ENCODE measurements around the gene ST3GAL4. TPM values are rescaled to one million over a fixed set of nuclear protein-coding genes. Genes with fewer than 3 reads are reported as not detected.

The ST3GAL4 gene
- total and polyA plus RNA-seq, 9 donors, result 25.2 to 34.4 (median 28.8) TPM

DNA sequence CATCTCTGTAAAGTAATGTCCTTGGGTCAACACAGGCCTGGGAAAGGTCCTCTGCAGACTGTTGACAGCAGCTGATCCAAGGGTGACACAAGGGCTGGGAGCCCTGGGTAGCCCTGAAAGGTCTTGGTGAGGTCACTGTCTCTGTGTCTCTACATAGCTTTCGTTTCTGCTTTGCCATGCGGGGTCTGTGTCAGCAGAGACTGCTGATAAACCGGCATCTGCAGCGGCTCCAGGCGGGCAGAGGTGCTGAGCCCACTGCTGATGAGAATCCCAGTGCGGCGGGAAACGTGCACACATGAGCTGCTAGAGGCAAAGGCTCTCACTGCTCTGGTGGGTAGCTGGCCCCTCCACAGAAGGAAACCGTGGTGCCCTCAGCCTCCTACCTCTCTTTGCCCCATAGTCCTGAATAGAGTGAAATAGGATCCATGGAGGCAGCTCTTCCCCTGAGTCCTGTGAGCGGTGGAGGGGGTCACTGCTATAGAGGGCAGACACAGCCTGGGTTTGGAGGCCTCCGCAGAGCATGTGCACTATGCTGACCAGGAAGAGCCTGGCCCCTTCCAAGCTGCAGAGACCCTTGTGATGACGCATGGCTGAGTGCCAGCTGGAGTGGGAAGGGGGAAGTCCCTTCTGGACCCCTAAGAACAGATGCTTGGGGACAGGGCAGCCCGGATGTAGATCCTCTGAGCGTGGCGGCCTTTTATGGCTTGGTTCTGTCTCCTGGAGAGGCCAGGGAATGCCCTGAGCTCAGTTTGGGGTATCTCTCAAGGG, 17.8 kb upstream of the ST3GAL4 start:
- WGBS (ENCODE audit: insufficient coverage), result 51% methylated on average over 6 of the region's 15 CpGs
- peak; percentile 28 for DNase-seq
- H3K27ac ChIP-seq (ENCODE audit: low read length), result peak overlapping the region; percentile 60
- H3K4me3 ChIP-seq (ENCODE audit: low read length), result no peak overlapping the region
- no peaks in the 10 kb centered on the region for H3K27me3 ChIP-seq (ENCODE audit: control insufficient read depth, insufficient read depth, low read length)
- peaks cover 37% of the 10 kb centered on the region for H3K36me3 ChIP-seq (ENCODE audit: control insufficient read depth, insufficient read depth, low read length)
- H3K4me1 ChIP-seq (ENCODE audit: control insufficient read depth, insufficient read depth, low read length), result peaks cover 66% of the 10 kb centered on the region
- no peaks in the 10 kb centered on the region for H3K9me3 ChIP-seq (replicated peaks; ENCODE audit: control insufficient read depth, low read depth, low read length)

DNA sequence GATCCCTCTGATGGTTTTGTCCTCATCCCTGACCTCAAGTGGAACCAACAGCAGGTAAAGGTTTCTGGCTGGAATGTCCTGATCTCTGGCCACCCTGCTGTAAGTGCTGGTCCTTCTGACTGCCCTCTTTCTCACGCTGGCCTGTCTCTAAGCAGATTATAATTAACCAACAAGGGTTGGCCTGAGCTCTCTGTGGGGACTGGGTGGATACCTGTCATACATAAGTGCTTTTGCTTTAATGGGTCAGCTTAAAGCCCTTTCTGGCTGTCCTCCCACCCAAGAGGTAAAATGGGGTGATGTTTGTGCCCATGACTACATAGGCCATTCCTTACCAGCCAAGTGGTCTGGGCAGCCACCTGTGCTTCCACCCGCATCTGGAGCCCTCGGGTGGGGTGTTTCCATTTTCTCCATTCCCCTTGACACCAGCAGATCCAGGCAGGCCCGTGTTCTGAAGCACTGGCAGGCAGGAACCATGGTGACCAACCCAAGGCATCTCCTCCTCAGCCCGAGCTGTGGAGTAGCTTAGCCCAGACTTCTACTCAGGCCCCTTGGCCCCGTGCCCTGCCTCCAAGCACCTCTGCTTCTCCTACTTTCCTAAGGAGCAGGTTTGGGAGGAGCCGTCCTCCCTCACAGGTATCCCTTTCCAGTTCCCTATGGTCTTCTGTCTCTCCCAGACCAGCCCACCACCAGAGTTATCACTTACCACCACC, 17.0 kb upstream of the ST3GAL4 start:
- peaks cover 66% of the 10 kb centered on the region for H3K4me1 ChIP-seq (ENCODE audit: control insufficient read depth, insufficient read depth, low read length)
- peak overlapping the region; percentile 6 for H3K27ac ChIP-seq (ENCODE audit: low read length)
- H3K36me3 ChIP-seq (ENCODE audit: control insufficient read depth, insufficient read depth, low read length), result peaks cover 37% of the 10 kb centered on the region

DNA sequence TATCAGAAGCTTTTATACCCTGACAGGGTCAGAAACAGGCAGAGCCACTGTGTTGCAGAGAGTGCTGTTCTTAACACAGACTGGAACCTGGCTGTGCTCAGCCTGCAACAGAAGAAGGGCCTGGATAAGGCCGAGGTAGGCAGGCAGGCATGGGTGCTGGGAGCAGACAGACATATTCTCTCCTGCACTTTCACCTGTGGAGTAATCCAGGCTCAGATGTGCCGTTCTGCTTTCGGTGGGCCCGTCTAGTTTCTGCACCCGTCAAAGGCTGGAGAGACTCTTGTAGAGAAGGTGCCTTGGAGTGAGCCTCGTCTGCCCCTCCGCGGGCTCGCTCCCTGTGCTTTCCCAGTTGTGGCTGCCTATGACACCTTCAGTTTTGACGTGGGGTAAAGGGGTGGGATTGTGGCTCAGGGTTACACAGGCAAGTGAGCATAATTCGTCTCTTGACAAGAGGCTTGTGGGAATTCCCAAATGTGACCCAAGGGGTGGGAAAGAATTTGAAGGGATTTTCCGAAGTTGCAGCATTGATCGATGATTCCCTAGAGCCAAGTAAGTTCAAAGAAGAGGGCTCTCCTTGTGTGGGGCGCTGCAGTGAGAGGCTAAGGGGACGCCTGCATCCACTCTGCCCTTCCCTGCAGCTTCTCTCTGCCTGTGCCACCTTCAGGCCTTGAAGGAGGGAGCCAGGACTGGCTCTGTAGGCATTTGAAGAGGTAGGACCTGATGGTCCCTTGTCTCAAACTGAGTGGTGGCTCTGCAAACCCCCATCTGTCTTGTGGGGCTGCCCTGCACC, 16.2 kb upstream of the ST3GAL4 start:
- Histone ChIP-seq H3K4me3 (ENCODE audit: low read length) (no peak overlapping the region), H3K9me3 (replicated peaks; ENCODE audit: control insufficient read depth, low read depth, low read length) (no peaks in the 10 kb centered on the region), H3K4me1 (ENCODE audit: control insufficient read depth, insufficient read depth, low read length) (peaks cover 66% of the 10 kb centered on the region), H3K27me3 (ENCODE audit: control insufficient read depth, insufficient read depth, low read length) (no peaks in the 10 kb centered on the region), H3K36me3 (ENCODE audit: control insufficient read depth, insufficient read depth, low read length) (peaks cover 42% of the 10 kb centered on the region), H3K27ac (ENCODE audit: low read length) (peak overlapping the region; percentile 6)
- 70% methylated on average over 12 of the region's 15 CpGs for WGBS (ENCODE audit: insufficient coverage)
- DNase-seq, result peak; percentile 20

More for the DNA sequence above, 17.0 kb upstream of the ST3GAL4 start:
- Histone ChIP-seq H3K4me3 (ENCODE audit: low read length) (no peak overlapping the region), H3K9me3 (replicated peaks; ENCODE audit: control insufficient read depth, low read depth, low read length) (no peaks in the 10 kb centered on the region), H3K27me3 (ENCODE audit: control insufficient read depth, insufficient read depth, low read length) (no peaks in the 10 kb centered on the region)
- peak; percentile 7 for DNase-seq
- 75% methylated on average over 6 of the region's 7 CpGs for WGBS (ENCODE audit: insufficient coverage)

GRCh38 chr11:126339863-126340434, 15.5 kb upstream of the ST3GAL4 start:
- Histone ChIP-seq H3K9me3 (replicated peaks; ENCODE audit: control insufficient read depth, low read depth, low read length) (no peaks in the 10 kb centered on the region), H3K27ac (ENCODE audit: low read length) (peak overlapping the region; percentile 73), H3K4me3 (ENCODE audit: low read length) (no peak overlapping the region), H3K4me1 (ENCODE audit: control insufficient read depth, insufficient read depth, low read length) (peaks cover 66% of the 10 kb centered on the region), H3K27me3 (ENCODE audit: control insufficient read depth, insufficient read depth, low read length) (no peaks in the 10 kb centered on the region), H3K36me3 (ENCODE audit: control insufficient read depth, insufficient read depth, low read length) (peaks cover 47% of the 10 kb centered on the region)
- peak; percentile 94 for DNase-seq
- WGBS (ENCODE audit: insufficient coverage), result 40% methylated on average over 8 of the region's 11 CpGs

- H3K36me3 ChIP-seq (ENCODE audit: control insufficient read depth, insufficient read depth, low read length), result peaks cover 46% of the 10 kb centered on the region
- H3K27me3 ChIP-seq (ENCODE audit: control insufficient read depth, insufficient read depth, low read length), result no peaks in the 10 kb centered on the region
- no peak overlapping the region for H3K4me3 ChIP-seq (ENCODE audit: low read length)
- 59% methylated on average over 2 of the region's 7 CpGs for WGBS (ENCODE audit: insufficient coverage)
- peaks cover 61% of the 10 kb centered on the region for H3K4me1 ChIP-seq (ENCODE audit: control insufficient read depth, insufficient read depth, low read length)
- H3K27ac ChIP-seq (ENCODE audit: low read length), result peak overlapping the region; percentile 59
- DNase-seq, result no peak
- no peaks in the 10 kb centered on the region for H3K9me3 ChIP-seq (replicated peaks; ENCODE audit: control insufficient read depth, low read depth, low read length)
Measured at GRCh38 chr11:126340960-126341606, 14.4 kb upstream of the ST3GAL4 start.

- peaks cover 54% of the 10 kb centered on the region for H3K4me1 ChIP-seq (ENCODE audit: control insufficient read depth, insufficient read depth, low read length)
- H3K36me3 ChIP-seq (ENCODE audit: control insufficient read depth, insufficient read depth, low read length), result peaks cover 46% of the 10 kb centered on the region
- no peak for DNase-seq
- H3K4me3 ChIP-seq (ENCODE audit: low read length), result no peak overlapping the region
- H3K9me3 ChIP-seq (replicated peaks; ENCODE audit: control insufficient read depth, low read depth, low read length), result no peaks in the 10 kb centered on the region
- H3K27ac ChIP-seq (ENCODE audit: low read length), result peak overlapping the region; percentile 59
- no peaks in the 10 kb centered on the region for H3K27me3 ChIP-seq (ENCODE audit: control insufficient read depth, insufficient read depth, low read length)
- 48% methylated on average over 3 of the region's 3 CpGs for WGBS (ENCODE audit: insufficient coverage)
Measured at GRCh38 chr11:126341760-126342161, 13.7 kb upstream of the ST3GAL4 start.

- H3K4me3 ChIP-seq (ENCODE audit: low read length), result no peak overlapping the region
- DNase-seq, result no peak
- no peaks in the 10 kb centered on the region for H3K9me3 ChIP-seq (replicated peaks; ENCODE audit: control insufficient read depth, low read depth, low read length)
- no peaks in the 10 kb centered on the region for H3K27me3 ChIP-seq (ENCODE audit: control insufficient read depth, insufficient read depth, low read length)
- no peak overlapping the region for H3K27ac ChIP-seq (ENCODE audit: low read length)
- 89% methylated on average over 14 of the region's 16 CpGs for WGBS (ENCODE audit: insufficient coverage)
- peaks cover 49% of the 10 kb centered on the region for H3K4me1 ChIP-seq (ENCODE audit: control insufficient read depth, insufficient read depth, low read length)
- peaks cover 46% of the 10 kb centered on the region for H3K36me3 ChIP-seq (ENCODE audit: control insufficient read depth, insufficient read depth, low read length)
Measured at GRCh38 chr11:126343051-126343450, 12.4 kb upstream of the ST3GAL4 start.

- Histone ChIP-seq H3K9me3 (replicated peaks; ENCODE audit: control insufficient read depth, low read depth, low read length) (no peaks in the 10 kb centered on the region), H3K27ac (ENCODE audit: low read length) (no peak overlapping the region), H3K4me3 (ENCODE audit: low read length) (no peak overlapping the region), H3K4me1 (ENCODE audit: control insufficient read depth, insufficient read depth, low read length) (peaks cover 50% of the 10 kb centered on the region), H3K36me3 (ENCODE audit: control insufficient read depth, insufficient read depth, low read length) (peaks cover 39% of the 10 kb centered on the region), H3K27me3 (ENCODE audit: control insufficient read depth, insufficient read depth, low read length) (no peaks in the 10 kb centered on the region)
- 57% methylated on average over 2 of the region's 11 CpGs for WGBS (ENCODE audit: insufficient coverage)
- no peak for DNase-seq
Measured at GRCh38 chr11:126344141-126345080, 11.1 kb upstream of the ST3GAL4 start.

DNA sequence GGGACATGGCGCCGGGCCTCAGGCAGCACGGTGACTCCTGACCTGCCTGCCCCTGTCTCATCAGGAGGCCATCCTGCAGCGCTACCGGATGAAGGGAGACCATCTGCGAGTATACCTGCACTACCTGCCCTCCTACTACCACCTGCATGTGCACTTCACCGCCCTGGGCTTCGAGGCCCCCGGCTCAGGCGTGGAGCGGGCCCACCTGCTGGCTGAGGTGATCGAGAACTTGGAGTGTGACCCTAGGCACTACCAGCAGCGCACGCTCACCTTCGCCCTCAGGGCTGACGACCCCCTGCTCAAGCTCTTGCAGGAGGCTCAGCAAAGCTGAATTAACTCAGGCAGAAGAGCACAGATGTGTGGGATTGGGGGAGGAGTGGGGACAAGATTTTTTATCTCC, 10.2 kb upstream of the ST3GAL4 start:
- 90% methylated on average over 16 of the region's 16 CpGs for WGBS (ENCODE audit: insufficient coverage)
- Histone ChIP-seq H3K4me3 (ENCODE audit: low read length) (no peak overlapping the region), H3K4me1 (ENCODE audit: control insufficient read depth, insufficient read depth, low read length) (peaks cover 44% of the 10 kb centered on the region), H3K36me3 (ENCODE audit: control insufficient read depth, insufficient read depth, low read length) (peaks cover 39% of the 10 kb centered on the region), H3K9me3 (replicated peaks; ENCODE audit: control insufficient read depth, low read depth, low read length) (no peaks in the 10 kb centered on the region), H3K27ac (ENCODE audit: low read length) (no peak overlapping the region), H3K27me3 (ENCODE audit: control insufficient read depth, insufficient read depth, low read length) (no peaks in the 10 kb centered on the region)
- no peak for DNase-seq
